GM12892 (cell line): ENCODE results near the gene MCCC1.

Source experiments
- POLR2A ChIP-seq: IDR thresholded peaks from 2 replicates; pipeline ENCODE4 v1.6.1; 2011; ENCODE audit warnings: low read depth, low read length, control low read depth
- POLR2AphosphoS5 ChIP-seq: IDR thresholded peaks from 2 replicates; pipeline ENCODE4 v1.6.1; 2011; ENCODE audit warnings: low read depth, low read length, control low read depth

DNA sequence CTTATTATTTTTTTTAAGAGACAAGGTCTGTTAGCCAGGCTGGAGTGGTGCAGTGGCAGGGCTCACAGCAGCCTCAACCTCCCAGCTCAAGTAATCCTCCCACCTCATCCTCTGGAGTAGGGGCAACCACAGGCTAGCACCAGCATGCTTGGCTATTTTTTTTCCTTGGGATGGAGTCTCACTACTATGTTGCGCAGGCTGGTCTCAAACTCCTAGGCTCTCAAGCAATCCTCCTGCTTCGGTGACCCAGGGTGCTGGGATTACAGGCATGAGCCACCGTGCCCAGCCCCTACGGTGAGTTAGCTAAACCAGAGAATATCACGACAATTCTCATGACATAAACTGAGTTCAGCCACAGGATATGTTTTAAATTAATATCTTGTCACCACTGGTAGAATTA, 120.9 kb downstream of the MCCC1 start:
- TF ChIP-seq POLR2AphosphoS5 (no peak), POLR2A (no peak)
